Left lung (tissue), 10 donors: ENCODE results near the gene NR2F1. TPM values are rescaled to one million over a fixed set of nuclear protein-coding genes. Genes with fewer than 3 reads are reported as not detected.
A peak's percentile ranks its signal among the peaks of the same experiment; 100 is the strongest.

ENCODE experiments used
- ATAC-seq: fragments of 200-7000 bp; cut with Tn5 transposase; one replicate; pipeline ENCODE4 v1.9.1; 2020; ENCODE audit warnings: moderate library complexity
- DNase-seq, 4 donors: peaks; one replicate each; pipeline ENCODE4 v3.0.0-alpha.2; 2013 to 2020
- H3K27ac ChIP-seq, 2 donors: fragments of 200-600 bp; sonication (generic) in 1 of 2; one replicate each; pipeline versions ENCODE4 v1.5.0 to v1.8.0; 2020 to 2021
- H3K27me3 ChIP-seq, 2 donors: fragments of 200-600 bp; sonication (generic) in 1 of 2; one replicate each; pipeline versions ENCODE4 v1.5.0 to v1.8.0; 2020 to 2021
- H3K36me3 ChIP-seq, 2 donors: fragments of 200-600 bp; sonication (generic) in 1 of 2; one replicate each; pipeline versions ENCODE4 v1.5.0 to v1.8.0; 2020 to 2021
- H3K4me1 ChIP-seq, 2 donors: fragments of 200-600 bp; one replicate each; pipeline ENCODE4 v1.8.0; 2021
- H3K4me3 ChIP-seq, 2 donors: fragments of 200-600 bp; sonication (generic) in 1 of 2; one replicate each; pipeline versions ENCODE4 v1.5.0 to v1.8.0; 2020 to 2021; ENCODE audit warnings: mild to moderate bottlenecking in 1 of 2
- H3K9me3 ChIP-seq, 2 donors: fragments of 200-600 bp; sonication (generic) in 1 of 2; one replicate each; pipeline versions ENCODE4 v1.5.0 to v1.8.0; 2020 to 2021
- intact Hi-C, 2 donors: fragments of 100-400 bp; cut with DNase I; formaldehyde crosslinking; loops; one replicate each; pipeline versions ENCODE4 v1.11.2 to v1.14.2; 2022
- polyA plus RNA-seq, 6 donors: library from polyadenylated mRNA; unstranded; fragments of 120-200 nt; gene quantifications; one replicate each; pipeline ENCODE4 v1.2.1, GENCODE V29; 2013; ENCODE audit not compliant: insufficient read length in 6 of 6
- total RNA-seq, 2 donors: library from RNA; stranded (reverse); fragmentation: NEBNext Ultra II Directional; extraction: Animal tissue kit (Norgen Biotek cat#: 25700); gene quantifications; one replicate each; pipeline ENCODE4 v1.2.1, GENCODE V29; 2021
- TF ChIP-seq, protein P1 (sequence below), 2 donors: fragments of 200-600 bp; sonication (generic) in 1 of 2; IDR thresholded peaks; one replicate each; pipeline versions ENCODE4 v1.5.0 to v1.8.0; 2021; ENCODE audit warnings: antibody characterized with exemption in 2 of 2
- donor health status: DM: no; HTN: yes; CAD: no.
- donor health status: DM: no; HTN: no; CAD: no.

The NR2F1 gene
- total and polyA plus RNA-seq, 8 donors: 50.7 to 240 (median 181) TPM

DNA sequence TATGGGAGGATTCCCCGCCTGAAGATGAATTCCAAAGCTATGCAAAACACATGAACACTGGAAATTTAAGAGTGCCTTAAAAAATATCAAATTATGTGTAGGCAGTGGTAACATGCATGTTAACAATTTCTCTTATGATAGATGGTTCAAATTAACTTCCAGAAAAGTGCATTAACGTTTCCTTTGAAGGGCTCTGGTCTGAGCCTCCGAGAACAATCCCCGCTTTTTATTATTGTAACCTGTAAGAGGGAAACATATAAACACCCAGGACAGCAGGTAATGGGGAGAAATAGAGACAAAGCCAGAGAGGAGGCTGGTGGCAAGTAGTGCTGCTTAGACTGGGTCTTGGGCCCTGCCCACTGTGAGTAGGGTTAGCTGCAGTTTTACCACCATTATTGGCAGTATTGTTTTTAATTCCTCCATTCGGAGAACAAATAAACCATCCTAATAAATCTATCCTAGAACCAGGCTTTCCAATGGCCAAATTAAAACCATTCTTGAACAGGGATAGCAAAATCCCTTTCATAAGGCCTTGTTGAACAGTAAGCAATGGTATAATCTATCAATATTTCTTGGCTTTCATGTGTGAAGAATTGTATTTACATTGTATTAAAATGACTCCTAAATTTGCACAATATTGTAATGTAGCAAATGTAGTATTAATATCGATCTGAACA, 6.3 kb downstream of the NR2F1 start:
- H3K27me3 ChIP-seq: peaks cover 40 to 100% of the 10 kb centered on the region in 2 donors
- no peaks in the 10 kb centered on the region for H3K9me3 ChIP-seq
- intact Hi-C loops: loop anchor here in 1 of 2 donors (10.0 kb wide), 1 partner anchor 206 kb away; no protein-coding TSS in a partner anchor
- H3K4me3 ChIP-seq: peak overlapping the region; percentile 10 to 16
- ATAC-seq (no peak), DNase-seq (no peak)
- H3K27ac ChIP-seq: peak overlapping the region; percentile 14 to 37
- TF ChIP-seq, protein P1, sequence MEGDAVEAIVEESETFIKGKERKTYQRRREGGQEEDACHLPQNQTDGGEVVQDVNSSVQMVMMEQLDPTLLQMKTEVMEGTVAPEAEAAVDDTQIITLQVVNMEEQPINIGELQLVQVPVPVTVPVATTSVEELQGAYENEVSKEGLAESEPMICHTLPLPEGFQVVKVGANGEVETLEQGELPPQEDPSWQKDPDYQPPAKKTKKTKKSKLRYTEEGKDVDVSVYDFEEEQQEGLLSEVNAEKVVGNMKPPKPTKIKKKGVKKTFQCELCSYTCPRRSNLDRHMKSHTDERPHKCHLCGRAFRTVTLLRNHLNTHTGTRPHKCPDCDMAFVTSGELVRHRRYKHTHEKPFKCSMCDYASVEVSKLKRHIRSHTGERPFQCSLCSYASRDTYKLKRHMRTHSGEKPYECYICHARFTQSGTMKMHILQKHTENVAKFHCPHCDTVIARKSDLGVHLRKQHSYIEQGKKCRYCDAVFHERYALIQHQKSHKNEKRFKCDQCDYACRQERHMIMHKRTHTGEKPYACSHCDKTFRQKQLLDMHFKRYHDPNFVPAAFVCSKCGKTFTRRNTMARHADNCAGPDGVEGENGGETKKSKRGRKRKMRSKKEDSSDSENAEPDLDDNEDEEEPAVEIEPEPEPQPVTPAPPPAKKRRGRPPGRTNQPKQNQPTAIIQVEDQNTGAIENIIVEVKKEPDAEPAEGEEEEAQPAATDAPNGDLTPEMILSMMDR (IDR thresholded peaks at IDR 0.05): no peak
- peaks cover 0 to 8% of the 10 kb centered on the region in 2 donors for H3K4me1 ChIP-seq
- H3K36me3 ChIP-seq: no peaks in the 10 kb centered on the region

DNA sequence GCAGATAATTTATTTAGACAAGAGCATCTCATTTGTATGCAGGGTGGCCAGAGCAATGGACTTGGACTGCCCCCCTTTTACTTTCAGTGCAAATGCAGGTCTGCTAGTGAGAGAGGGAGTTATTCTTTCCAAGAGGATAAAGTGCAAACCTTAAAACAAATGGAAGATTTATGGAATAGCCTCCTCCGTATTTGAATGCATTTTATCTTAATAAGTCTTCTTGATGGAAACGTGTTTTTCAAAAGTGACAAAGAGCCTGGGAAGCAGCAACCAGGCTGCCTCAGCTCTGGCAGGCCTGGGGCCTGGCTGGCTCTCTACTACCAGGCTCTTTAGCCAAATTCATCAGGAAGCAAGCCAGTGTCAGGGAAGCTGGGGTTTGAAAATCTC, 6.8 kb downstream of the NR2F1 start:
- TF ChIP-seq, protein P1 (IDR thresholded peaks at IDR 0.05): no peak
- ATAC-seq (no peak), DNase-seq (no peak)
- H3K27me3 ChIP-seq: peaks cover 45 to 100% of the 10 kb centered on the region in 2 donors
- H3K4me1 ChIP-seq: peaks cover 0 to 8% of the 10 kb centered on the region in 2 donors
- H3K9me3 ChIP-seq: no peaks in the 10 kb centered on the region
- H3K4me3 ChIP-seq: peak overlapping the region; percentile 10 to 17
- no peaks in the 10 kb centered on the region for H3K36me3 ChIP-seq
- intact Hi-C loops: loop anchor here in 1 of 2 donors (10.0 kb wide), 1 partner anchor 205 kb away; no protein-coding TSS in a partner anchor
- peak overlapping the region in 1 of 2 donors; percentile 37 for H3K27ac ChIP-seq

DNA sequence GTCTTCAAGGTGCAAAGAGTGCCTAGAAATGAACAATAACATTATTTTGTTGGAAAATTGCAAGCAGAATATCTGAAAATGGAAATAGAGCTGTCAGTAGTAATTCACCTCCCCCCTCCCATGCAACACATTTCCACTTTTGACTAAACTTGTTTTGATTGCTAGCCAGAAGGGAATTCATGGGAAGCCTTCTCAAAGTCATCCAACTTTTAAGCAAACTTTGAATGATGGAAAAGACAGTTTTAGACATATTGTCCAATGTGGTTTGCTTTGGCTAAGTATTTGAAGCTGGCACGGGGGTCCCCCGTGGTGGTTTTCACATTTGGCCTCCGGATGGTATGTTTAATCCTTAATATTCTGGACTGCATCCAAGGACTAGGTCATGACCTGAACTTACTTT, 7.5 kb downstream of the NR2F1 start:
- Histone ChIP-seq H3K4me3 (peak overlapping the region in 1 of 2 donors; percentile 17), H3K27ac (no peak overlapping the region)

DNA sequence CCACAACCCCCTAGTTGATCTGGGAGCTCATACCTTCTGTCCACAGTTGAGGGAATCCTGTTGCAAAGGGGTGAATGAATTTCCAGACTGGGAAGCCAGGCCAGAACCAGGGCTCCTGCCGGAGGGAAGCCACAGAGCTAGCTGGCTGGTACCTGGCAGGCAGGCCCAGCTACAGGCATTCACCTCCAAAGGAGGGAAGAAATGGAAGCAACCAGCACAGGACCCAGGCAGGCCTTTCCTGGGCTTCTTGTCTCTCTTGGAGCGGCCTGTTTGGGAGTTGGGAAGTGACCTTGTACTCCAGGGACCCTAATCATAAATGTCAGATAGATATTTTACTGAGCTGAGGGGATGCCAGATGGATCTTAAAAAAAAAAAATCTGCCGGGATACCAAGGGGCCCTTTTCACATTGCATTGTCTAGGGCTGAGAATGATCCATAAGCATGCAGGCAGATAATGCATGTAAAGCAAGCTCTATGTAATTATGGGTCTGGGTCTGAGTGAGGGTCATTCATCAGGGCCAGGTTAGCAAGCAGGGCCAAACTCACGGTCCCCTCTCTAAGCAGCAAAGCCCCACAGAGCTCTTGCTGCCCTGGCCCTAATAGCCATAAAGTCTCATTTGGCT, 8.4 kb downstream of the NR2F1 start:
- H3K27ac ChIP-seq: peak overlapping the region in 1 of 2 donors; percentile 17
- H3K36me3 ChIP-seq: no peaks in the 10 kb centered on the region
- no peaks in the 10 kb centered on the region for H3K4me1 ChIP-seq
- ATAC-seq (no peak), DNase-seq (no peak)
- H3K4me3 ChIP-seq: no peak overlapping the region
- H3K9me3 ChIP-seq: no peaks in the 10 kb centered on the region
- H3K27me3 ChIP-seq: peaks cover 49 to 100% of the 10 kb centered on the region in 2 donors
- TF ChIP-seq, protein P1 (IDR thresholded peaks at IDR 0.05): no peak
- intact Hi-C loops: no loop called here

More for the DNA sequence above, 7.5 kb downstream of the NR2F1 start:
- no peaks in the 10 kb centered on the region for H3K9me3 ChIP-seq
- TF ChIP-seq, protein P1 (IDR thresholded peaks at IDR 0.05): no peak
- H3K4me1 ChIP-seq: peaks cover 0 to 3% of the 10 kb centered on the region in 2 donors
- intact Hi-C loops: no loop called here
- no peaks in the 10 kb centered on the region for H3K36me3 ChIP-seq
- no peak for ATAC-seq
- H3K27me3 ChIP-seq: peaks cover 48 to 100% of the 10 kb centered on the region in 2 donors
- DNase-seq: no peak

DNA sequence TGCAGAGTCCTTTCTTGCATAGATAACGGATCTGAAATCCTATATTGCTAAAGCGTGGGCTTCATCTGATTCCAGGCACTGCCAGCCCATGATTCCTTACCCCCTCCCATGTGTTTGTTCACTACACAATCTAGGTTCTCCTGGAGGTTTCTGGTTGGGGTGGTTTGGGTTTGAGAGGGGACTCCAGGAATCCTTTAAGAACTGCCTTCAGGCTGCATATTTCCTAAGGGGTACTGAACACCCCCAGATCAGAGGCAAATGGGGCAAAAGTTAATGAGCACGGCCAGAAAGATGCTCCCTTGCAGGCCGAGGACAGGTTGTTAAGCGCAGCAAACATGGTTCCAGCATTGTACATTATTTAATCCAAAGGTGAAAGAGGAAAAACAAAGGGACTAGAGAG, 9.9 kb downstream of the NR2F1 start:
- Histone ChIP-seq H3K4me3 (no peak overlapping the region), H3K27me3 (peaks cover 42 to 100% of the 10 kb centered on the region in 2 donors)
- intact Hi-C loops: no loop called here

More for the DNA sequence above, 9.9 kb downstream of the NR2F1 start:
- H3K27ac ChIP-seq: no peak overlapping the region
- DNase-seq: no peak
- TF ChIP-seq, protein P1 (IDR thresholded peaks at IDR 0.05): no peak
- ATAC-seq: no peak
- H3K4me1 ChIP-seq: peaks cover 0 to 12% of the 10 kb centered on the region in 2 donors
- no peaks in the 10 kb centered on the region for H3K36me3 ChIP-seq
- H3K9me3 ChIP-seq: no peaks in the 10 kb centered on the region
